Loucy (cell line): ENCODE measurements around the gene STRADA.

Source experiments
- H2AFZ ChIP-seq: fragments of 200-600 bp; sonication (generic); 2 replicates; pipeline ENCODE4 v1.6.0; 2016; ENCODE audit warnings: antibody characterized with exemption, mild to moderate bottlenecking, low read length, moderate library complexity
- H3F3A ChIP-seq: fragments of 200-600 bp; 2 replicates; pipeline ENCODE4 v1.6.0; 2016; ENCODE audit warnings: antibody characterized with exemption, low read depth, mild to moderate bottlenecking
- H3K27me3 ChIP-seq: fragments of 200-600 bp; sonication (generic); 2 replicates; pipeline ENCODE4 v1.6.1; 2014; ENCODE audit warnings: low read length, mild to moderate bottlenecking; ENCODE audit not compliant: insufficient read depth, poor library complexity, severe bottlenecking
- H3K36me3 ChIP-seq: fragments of 200-600 bp; sonication (generic); 2 replicates; pipeline ENCODE4 v1.6.1; 2016; ENCODE audit warnings: low read length; ENCODE audit not compliant: insufficient read depth
- H3K4me1 ChIP-seq: fragments of 200-600 bp; sonication (generic); 2 replicates; pipeline ENCODE4 v1.5.1; 2014; ENCODE audit warnings: low read length, mild to moderate bottlenecking; ENCODE audit not compliant: insufficient read depth, poor library complexity, severe bottlenecking
- H3K4me2 ChIP-seq: fragments of 200-600 bp; sonication (generic); 2 replicates; pipeline ENCODE4 v1.6.0; 2014; ENCODE audit warnings: antibody characterized with exemption, low read length, low read depth, mild to moderate bottlenecking; ENCODE audit not compliant: poor library complexity, severe bottlenecking
- H3K4me3 ChIP-seq: fragments of 200-600 bp; sonication (generic); 2 replicates; pipeline ENCODE4 v1.5.1; 2014; ENCODE audit warnings: low read length, mild to moderate bottlenecking, mixed read lengths; ENCODE audit not compliant: poor library complexity, severe bottlenecking
- H3K79me2 ChIP-seq: fragments of 200-600 bp; sonication (generic); 2 replicates; pipeline ENCODE4 v1.6.1; 2014; ENCODE audit warnings: low read length; ENCODE audit not compliant: insufficient read depth
- H3K9ac ChIP-seq: fragments of 200-600 bp; sonication (generic); 2 replicates; pipeline ENCODE4 v1.6.0; 2014; ENCODE audit warnings: mild to moderate bottlenecking, low read depth, low read length, moderate library complexity; ENCODE audit not compliant: poor library complexity, severe bottlenecking
- H3K9me2 ChIP-seq: fragments of 200-600 bp; sonication (generic); replicated peaks from 2 replicates; pipeline ENCODE4 v1.6.1; 2016; ENCODE audit warnings: low read depth, low read length, mixed read lengths
- H3K9me3 ChIP-seq: fragments of 200-600 bp; sonication (generic); 2 replicates; pipeline ENCODE4 v1.6.1; 2014; ENCODE audit warnings: mild to moderate bottlenecking, antibody characterized with exemption, low read length, low read depth; ENCODE audit not compliant: insufficient read depth
- H4K20me1 ChIP-seq: fragments of 200-600 bp; sonication (generic); 2 replicates; pipeline ENCODE4 v1.6.0; 2014; ENCODE audit warnings: antibody characterized with exemption, low read length, mild to moderate bottlenecking; ENCODE audit not compliant: insufficient read depth, poor library complexity, severe bottlenecking
- CTCF ChIP-seq: fragments of 200-600 bp; sonication (generic); conservative IDR thresholded peaks from 2 replicates; pipeline ENCODE4 v1.5.1; 2014; ENCODE audit warnings: mild to moderate bottlenecking, antibody characterized with exemption, low read length
- EZH2phosphoT487 ChIP-seq: fragments of 200-600 bp; IDR thresholded peaks from 2 replicates; pipeline ENCODE4 v1.6.1; 2018; ENCODE audit warnings: antibody characterized with exemption, mild to moderate bottlenecking, moderate library complexity, borderline replicate concordance

STRADA gene

GRCh38 chr17:63707151-63707550, 34.4 kb downstream of the STRADA start:
- no peak overlapping the region for H2AFZ ChIP-seq
- H3K4me1 ChIP-seq, result peaks cover 18% of the 10 kb centered on the region
- H3F3A ChIP-seq, result 0 out of 2 replicates have a peak, but pooled peaks cover 4% of the 10 kb centered on the region
- H3K9ac ChIP-seq, result no peak overlapping the region
- H3K4me2 ChIP-seq, result no peak overlapping the region
- no peaks in the 10 kb centered on the region for H3K79me2 ChIP-seq
- TF ChIP-seq CTCF, result no peak
- no peaks in the 10 kb centered on the region for H4K20me1 ChIP-seq
- H3K27me3 ChIP-seq, result no peaks in the 10 kb centered on the region
- no peaks in the 10 kb centered on the region for H3K9me3 ChIP-seq
- peaks cover 9% of the 10 kb centered on the region; the same call in 1 of the 2 replicates for H3K36me3 ChIP-seq
- no peaks in the 10 kb centered on the region for H3K9me2 ChIP-seq
- no peak overlapping the region for H3K4me3 ChIP-seq

GRCh38 chr17:63706336-63707082, 35.1 kb downstream of the STRADA start:
- H3K36me3 ChIP-seq, result peaks cover 9% of the 10 kb centered on the region; the same call in 1 of the 2 replicates
- H3K9me3 ChIP-seq, result no peaks in the 10 kb centered on the region
- no peak overlapping the region for H3K4me3 ChIP-seq
- no peak overlapping the region for H2AFZ ChIP-seq
- no peaks in the 10 kb centered on the region for H4K20me1 ChIP-seq
- H3K9me2 ChIP-seq, result no peaks in the 10 kb centered on the region
- no peaks in the 10 kb centered on the region for H3K27me3 ChIP-seq
- H3K4me2 ChIP-seq, result peak overlapping the region; percentile 29
- H3K4me1 ChIP-seq, result peaks cover 22% of the 10 kb centered on the region
- no peak overlapping the region for H3K9ac ChIP-seq
- TF ChIP-seq EZH2phosphoT487, result no peak
- TF ChIP-seq CTCF, result no peak
- no peaks in the 10 kb centered on the region; the same call in 1 of the 2 replicates for H3K79me2 ChIP-seq
- 0 out of 2 replicates have a peak, but pooled peaks cover 6% of the 10 kb centered on the region for H3F3A ChIP-seq

GRCh38 chr17:63705657-63706056, 35.9 kb downstream of the STRADA start:
- Histone ChIP-seq H3K79me2 (peaks cover 7% of the 10 kb centered on the region; the same call in 1 of the 2 replicates), H3K4me3 (no peak overlapping the region), H2AFZ (no peak overlapping the region), H3F3A (0 out of 2 replicates have a peak, but pooled peaks cover 9% of the 10 kb centered on the region), H3K36me3 (peaks cover 9% of the 10 kb centered on the region; the same call in 1 of the 2 replicates), H3K9me3 (no peaks in the 10 kb centered on the region), H3K4me1 (peaks cover 29% of the 10 kb centered on the region), H3K4me2 (no peak overlapping the region), H3K9ac (no peak overlapping the region), H3K27me3 (no peaks in the 10 kb centered on the region), H3K9me2 (no peaks in the 10 kb centered on the region), H4K20me1 (no peaks in the 10 kb centered on the region)
- no peak for TF ChIP-seq EZH2phosphoT487
- TF ChIP-seq CTCF, result no peak
